HepG2 (cell line): ENCODE data around the gene ADAMTS13. TPM values are rescaled to one million over a fixed set of nuclear protein-coding genes. Genes with fewer than 3 reads are reported as not detected.

Source experiments
- ATAC-seq: fragments of 200-7000 bp; cut with Tn5 transposase; 3 replicates; pipeline ENCODE4 v1.9.1; 2020; ENCODE audit warnings: mild to moderate bottlenecking, moderate library complexity
- BruUV-seq: library from RNA; stranded (reverse); fragments of 400-500 nt; replicated peaks from 2 replicates; lab custom pipeline; 2021; lab: Mats Ljungman, UMichigan
- CTCF ChIA-PET: fragments of 300-600 bp; formaldehyde crosslinking; extraction: SDS; loops from one replicate; lab custom pipeline; 2021; ENCODE audit warnings: low total read pairs, inconsistent platforms, low intra/inter-chr PET ratio; lab: Yijun Ruan, JAX
- POLR2A ChIA-PET: fragments of 350-600 bp; sonication (Branson Sonifier 250); formaldehyde crosslinking; loops from one replicate; lab custom pipeline; 2020; ENCODE audit warnings: antibody characterized with exemption, inconsistent platforms; lab: Yijun Ruan, JAX
- DNase-seq: peaks from one replicate; pipeline ENCODE4 v3.0.0-alpha.2; 2015; ENCODE audit warnings: low spot score
- FAIRE-seq: peaks from 3 replicates; lab custom pipeline; 2011; peaks lifted over from hg19 to GRCh38; lab: Jason Lieb, UNC
- H2AFZ ChIP-seq: one replicate; pipeline ENCODE4 v1.6.1; 2011; ENCODE audit warnings: low read length, inconsistent platforms
- H3K27ac ChIP-seq: fragments of 300-600 bp; 3 replicates; pipeline ENCODE4 v1.8.0; 2011; ENCODE audit warnings: mixed run types, mild to moderate bottlenecking, mixed read lengths, low read length, inconsistent platforms; ENCODE audit not compliant: insufficient read depth; ENCODE audit errors: extremely low read length
- H3K27me3 ChIP-seq, 2 experiments: fragments of 200-600 bp in 1 of 2; 2 replicates in 1 of 2; 3 replicates in 1 of 2; pipeline versions ENCODE4 v1.6.0 to v1.8.0; 2011; ENCODE audit warnings: low read length in 2 of 2, mild to moderate bottlenecking in 2 of 2, moderate library complexity in 2 of 2, inconsistent platforms in 1 of 2; ENCODE audit not compliant: insufficient read depth in 2 of 2, control insufficient read depth in 1 of 2
- H3K36me3 ChIP-seq, 2 experiments: fragments of 200-600 bp in 1 of 2; replicated peaks in 1 of 2; 2 replicates in 1 of 2; 3 replicates in 1 of 2; pipeline versions ENCODE4 v1.5.1 to v1.8.0; 2011; ENCODE audit warnings: low read length in 2 of 2, inconsistent platforms in 1 of 2; ENCODE audit not compliant: insufficient read depth in 2 of 2, control insufficient read depth in 1 of 2
- H3K4me1 ChIP-seq: 2 replicates; pipeline ENCODE4 v1.5.1; 2012; ENCODE audit warnings: low read length, inconsistent platforms; ENCODE audit not compliant: insufficient read depth
- H3K4me2 ChIP-seq: 2 replicates; pipeline ENCODE4 v1.6.0; 2011; ENCODE audit warnings: low read depth, low read length, inconsistent platforms
- H3K4me3 ChIP-seq, 3 experiments: fragments of 200-600 bp in 1 of 3; sonication (generic), shearing (Covaris generic) in 1 of 3; replicated peaks in 1 of 3; 2 replicates each; pipeline ENCODE4 v1.5.1; 2011 to 2016; ENCODE audit warnings: low read length in 3 of 3, inconsistent platforms in 2 of 3, low read depth in 2 of 3, mild to moderate bottlenecking in 2 of 3, control low read depth in 1 of 3, mixed read lengths in 1 of 3; ENCODE audit not compliant: insufficient read depth in 1 of 3
- H3K79me2 ChIP-seq: one replicate; pipeline ENCODE4 v1.6.1; 2011; ENCODE audit warnings: low read length, inconsistent platforms; ENCODE audit not compliant: insufficient read depth
- H3K9ac ChIP-seq: 2 replicates; pipeline ENCODE4 v1.6.0; 2011; ENCODE audit warnings: mild to moderate bottlenecking, low read depth, low read length, inconsistent platforms; ENCODE audit not compliant: insufficient read depth
- H3K9me3 ChIP-seq: 2 replicates; pipeline ENCODE4 v1.5.1; 2012; ENCODE audit warnings: mild to moderate bottlenecking, low read length
- H4K20me1 ChIP-seq: 2 replicates; pipeline ENCODE4 v1.6.0; 2011; ENCODE audit warnings: inconsistent platforms, mild to moderate bottlenecking, low read length, moderate library complexity; ENCODE audit not compliant: insufficient read depth
- DMTF1 ChIP-seq: sonication (generic); formaldehyde crosslinking; IDR thresholded peaks from 2 replicates; pipeline ENCODE4 v1.4.0; 2020; ENCODE audit warnings: mild to moderate bottlenecking, missing genetic modification reagents
- IKZF5 ChIP-seq: IDR thresholded peaks from 2 replicates; pipeline ENCODE4 v1.6.1; 2018; ENCODE audit warnings: missing genetic modification reagents, mild to moderate bottlenecking, missing compliant biosample characterization
- ISL2 ChIP-seq: sonication (generic); formaldehyde crosslinking; IDR thresholded peaks from 2 replicates; pipeline ENCODE4 v1.5.0; 2020; ENCODE audit warnings: missing genetic modification reagents
- ZFP41 ChIP-seq: sonication (generic); formaldehyde crosslinking; IDR thresholded peaks from 2 replicates; pipeline ENCODE4 v1.4.0; 2020; ENCODE audit warnings: mild to moderate bottlenecking, missing genetic modification reagents, borderline replicate concordance
- ZNF512B ChIP-seq: sonication (generic); formaldehyde crosslinking; IDR thresholded peaks from 2 replicates; pipeline ENCODE4 v1.5.1; 2020; ENCODE audit warnings: missing genetic modification reagents, mild to moderate bottlenecking, borderline replicate concordance
- WGBS: methylation state at CpG from one replicate; pipeline ENCODE4 v1.1.6; 2017; ENCODE audit warnings: low lambda C conversion rate; 5-methylcytosine and 5-hydroxymethylcytosine counted together
- in situ Hi-C: cut with HindIII; loops from 2 replicates; pipeline ENCODE4 v1.10.0; 2017; ENCODE audit warnings: low pct_unique_long_range_greater_than_20kb; ENCODE audit not compliant: extremely low pct_ligation_motif_present
- intact Hi-C: fragments of 100-400 bp; cut with micrococcal nuclease; formaldehyde crosslinking; loops from one replicate; pipeline ENCODE4 v1.10.0; 2022; ENCODE audit not compliant: unreplicated experiment
- polyA plus RNA-seq, 8 experiments: library from polyadenylated mRNA; depleted of rRNA in 3 of 8; stranded (reverse) in 7 of 8; unstranded in 1 of 8; fragments of >200 nt; fragmentation: Illumina TruSeq in 4 of 8; extraction: Trizol in 4 of 8; gene quantifications; 2 replicates each; pipeline versions ENCODE4 v1.2.1 to v1.2.3, GENCODE V29; 2011 to 2016; ENCODE audit warnings: low read depth in 4 of 8, missing spikeins in 1 of 8, mixed read lengths in 1 of 8; ENCODE audit not compliant: insufficient read depth in 1 of 8
- total RNA-seq, 5 experiments: library from RNA; depleted of rRNA; stranded (reverse); fragments of >200 nt; fragmentation: Illumina TruSeq; extraction: Trizol; gene quantifications; 2 replicates each; pipeline ENCODE4 v1.2.3, GENCODE V29; 2016; ENCODE audit warnings: low read depth in 1 of 5
- TF ChIP-seq, protein P1 (sequence below): sonication (generic); formaldehyde crosslinking; IDR thresholded peaks from 2 replicates; pipeline ENCODE4 v1.5.0; 2020; ENCODE audit warnings: mild to moderate bottlenecking, missing genetic modification reagents, moderate library complexity
- TF ChIP-seq, protein P2 (sequence below): sonication (generic); formaldehyde crosslinking; conservative IDR thresholded peaks from 2 replicates; pipeline ENCODE4 v1.4.0; 2020; ENCODE audit warnings: missing genetic modification reagents

The ADAMTS13 gene
- total and polyA plus RNA-seq, 2 of the 13 experiments (the other 11 are each of a cell fraction or from before 2014, with no cell fraction given) = 0.91 to 4.5 TPM

DNA sequence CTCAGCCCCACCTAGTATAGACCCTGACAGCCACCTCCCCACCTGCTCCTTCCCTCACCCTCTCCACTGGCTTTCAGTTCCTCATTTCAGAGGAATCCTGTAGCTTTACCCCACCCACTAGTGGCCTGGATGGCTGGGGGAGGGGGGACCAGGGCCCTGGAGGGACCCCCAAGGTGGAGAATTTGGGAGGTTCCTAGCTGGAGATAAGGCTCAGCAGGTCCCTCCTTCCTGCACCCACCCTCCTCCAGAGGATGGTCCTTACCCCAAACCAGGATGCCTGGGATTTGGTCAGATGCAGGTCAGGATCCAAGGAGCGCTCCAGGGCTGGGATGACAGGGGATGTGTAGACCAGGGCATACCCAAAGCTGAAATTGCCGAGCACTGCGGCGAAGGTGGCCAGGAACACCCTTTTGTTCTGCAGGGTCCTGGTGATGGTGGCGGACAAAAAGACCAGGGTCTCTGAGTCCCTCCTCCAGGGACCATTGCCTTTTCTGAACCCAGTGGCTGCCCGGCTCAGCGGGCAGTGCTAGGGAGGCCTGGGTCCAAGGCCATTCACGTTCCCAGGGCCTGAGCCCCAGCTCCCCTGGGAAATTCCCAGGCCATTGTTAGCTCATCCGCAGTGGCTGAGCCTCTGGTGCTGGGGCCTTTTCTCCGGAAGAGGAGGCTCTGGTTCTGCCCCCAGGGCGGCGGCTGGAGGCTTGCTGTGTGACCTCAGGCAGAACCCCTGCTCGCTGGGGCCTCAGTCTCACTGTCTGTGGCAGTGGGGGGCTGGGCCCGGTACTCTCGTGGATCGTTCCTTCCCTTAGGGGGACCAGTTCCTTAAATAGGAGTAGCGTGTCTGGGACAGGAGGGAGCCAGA lies 56.1 kb downstream of the ADAMTS13 start:
- TSS peak; percentile 60 for BruUV-seq
- no peak overlapping the region for H2AFZ ChIP-seq
- peaks cover 23% of the 10 kb centered on the region for H3K4me1 ChIP-seq
- H3K27me3 ChIP-seq = peaks cover 4 to 24% of the 10 kb centered on the region in 2 experiments
- in situ Hi-C loops (no loop called here), intact Hi-C loops (no loop called here)
- 42% methylated on average over 7 of the region's 17 CpGs for WGBS
- ATAC-seq (peak; percentile 76), DNase-seq (peak; percentile 52), FAIRE-seq (peak; percentile 60)
- peak overlapping the region; percentile 66 for H3K27ac ChIP-seq
- H3K9ac ChIP-seq = peak overlapping the region; percentile 62
- H3K9me3 ChIP-seq = no peaks in the 10 kb centered on the region
- POLR2A ChIA-PET = interaction anchor here (1.1 to 3.9 kb wide), 11 partner anchors 9 to 237 kb away, joined by 3 to 50 read pairs (median 6); partner anchors contain the start of genes CACFD1, MED22 and RPL7A
- H3K79me2 ChIP-seq = no peaks in the 10 kb centered on the region
- peak overlapping the region; percentile 68 to 76 (median 69) for H3K4me3 ChIP-seq
- CTCF ChIA-PET = no interaction called here
- H3K4me2 ChIP-seq = peak overlapping the region; percentile 82
- 0 out of 2 replicates have a peak, but pooled peaks cover 2% of the 10 kb centered on the region for H4K20me1 ChIP-seq
- 0 out of 5 replicates have a peak, but pooled peaks cover 0 to 3% of the 10 kb centered on the region in 2 experiments for H3K36me3 ChIP-seq
- TF ChIP-seq ISL2 = no peak
- TF ChIP-seq, protein P1, sequence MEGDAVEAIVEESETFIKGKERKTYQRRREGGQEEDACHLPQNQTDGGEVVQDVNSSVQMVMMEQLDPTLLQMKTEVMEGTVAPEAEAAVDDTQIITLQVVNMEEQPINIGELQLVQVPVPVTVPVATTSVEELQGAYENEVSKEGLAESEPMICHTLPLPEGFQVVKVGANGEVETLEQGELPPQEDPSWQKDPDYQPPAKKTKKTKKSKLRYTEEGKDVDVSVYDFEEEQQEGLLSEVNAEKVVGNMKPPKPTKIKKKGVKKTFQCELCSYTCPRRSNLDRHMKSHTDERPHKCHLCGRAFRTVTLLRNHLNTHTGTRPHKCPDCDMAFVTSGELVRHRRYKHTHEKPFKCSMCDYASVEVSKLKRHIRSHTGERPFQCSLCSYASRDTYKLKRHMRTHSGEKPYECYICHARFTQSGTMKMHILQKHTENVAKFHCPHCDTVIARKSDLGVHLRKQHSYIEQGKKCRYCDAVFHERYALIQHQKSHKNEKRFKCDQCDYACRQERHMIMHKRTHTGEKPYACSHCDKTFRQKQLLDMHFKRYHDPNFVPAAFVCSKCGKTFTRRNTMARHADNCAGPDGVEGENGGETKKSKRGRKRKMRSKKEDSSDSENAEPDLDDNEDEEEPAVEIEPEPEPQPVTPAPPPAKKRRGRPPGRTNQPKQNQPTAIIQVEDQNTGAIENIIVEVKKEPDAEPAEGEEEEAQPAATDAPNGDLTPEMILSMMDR (CRISPR knock-in tag) = 0 out of 2 replicates have a peak, but pooled peaks have one; percentile 12
- no peak for TF ChIP-seq ZFP41 (CRISPR knock-in tag)
- no peak for TF ChIP-seq IKZF5 (CRISPR knock-in tag)
- no peak for TF ChIP-seq DMTF1 (CRISPR knock-in tag)
- TF ChIP-seq, protein P2, sequence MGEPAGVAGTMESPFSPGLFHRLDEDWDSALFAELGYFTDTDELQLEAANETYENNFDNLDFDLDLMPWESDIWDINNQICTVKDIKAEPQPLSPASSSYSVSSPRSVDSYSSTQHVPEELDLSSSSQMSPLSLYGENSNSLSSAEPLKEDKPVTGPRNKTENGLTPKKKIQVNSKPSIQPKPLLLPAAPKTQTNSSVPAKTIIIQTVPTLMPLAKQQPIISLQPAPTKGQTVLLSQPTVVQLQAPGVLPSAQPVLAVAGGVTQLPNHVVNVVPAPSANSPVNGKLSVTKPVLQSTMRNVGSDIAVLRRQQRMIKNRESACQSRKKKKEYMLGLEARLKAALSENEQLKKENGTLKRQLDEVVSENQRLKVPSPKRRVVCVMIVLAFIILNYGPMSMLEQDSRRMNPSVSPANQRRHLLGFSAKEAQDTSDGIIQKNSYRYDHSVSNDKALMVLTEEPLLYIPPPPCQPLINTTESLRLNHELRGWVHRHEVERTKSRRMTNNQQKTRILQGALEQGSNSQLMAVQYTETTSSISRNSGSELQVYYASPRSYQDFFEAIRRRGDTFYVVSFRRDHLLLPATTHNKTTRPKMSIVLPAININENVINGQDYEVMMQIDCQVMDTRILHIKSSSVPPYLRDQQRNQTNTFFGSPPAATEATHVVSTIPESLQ (CRISPR knock-in tag) = no peak
- no peak for TF ChIP-seq ZNF512B (CRISPR knock-in tag)
